GM12878 (cell line): Measurements from ENCODE around the gene CD48. TPM values are rescaled to one million over a fixed set of nuclear protein-coding genes. Genes with fewer than 3 reads are reported as not detected.

ENCODE experiments used
- ATAC-seq: fragments of 200-7000 bp; cut with Tn5 transposase; 3 replicates; pipeline ENCODE4 v1.9.1; 2020; ENCODE audit warnings: mild to moderate bottlenecking, moderate library complexity
- BruUV-seq: library from RNA; stranded (reverse); fragments of 400-500 nt; replicated peaks from 2 replicates; lab custom pipeline; 2021; lab: Mats Ljungman, UMichigan
- CTCF ChIA-PET: fragments of 300-600 bp; sonication (Branson Sonifier 250); formaldehyde crosslinking; extraction: SDS; loops from one replicate; lab custom pipeline; 2021; ENCODE audit warnings: inconsistent platforms; lab: Yijun Ruan, JAX
- POLR2A ChIA-PET: fragments of 350-600 bp; formaldehyde crosslinking; extraction: SDS; loops from one replicate; lab custom pipeline; 2021; ENCODE audit warnings: inconsistent platforms; lab: Charles Lee
- RAD21 ChIA-PET: fragments of 300-600 bp; sonication (Branson Sonifier 250); formaldehyde crosslinking; loops from one replicate; lab custom pipeline; 2023; ENCODE audit warnings: antibody characterized with exemption; ENCODE audit not compliant: unreplicated experiment; lab: Charles Lee
- SMC1A ChIA-PET: fragments of 300-600 bp; sonication (Branson Sonifier 250); formaldehyde crosslinking; loops from one replicate; lab custom pipeline; 2023; ENCODE audit not compliant: unreplicated experiment, uncharacterized antibody; lab: Charles Lee
- DNase-seq: peaks from one replicate; pipeline ENCODE4 v3.0.0-alpha.2; 2011; ENCODE audit warnings: low read depth, low spot score
- FAIRE-seq: peaks from 3 replicates; lab custom pipeline; 2011; peaks lifted over from hg19 to GRCh38; lab: Jason Lieb, UNC
- H2AFZ ChIP-seq: 2 replicates; pipeline ENCODE4 v1.6.0; 2011; ENCODE audit warnings: low read depth, low read length, control low read depth; ENCODE audit not compliant: control insufficient read depth
- H3K27ac ChIP-seq: 2 replicates; pipeline ENCODE4 v1.5.1; 2011; ENCODE audit warnings: control low read depth; ENCODE audit not compliant: control insufficient read depth, insufficient read depth
- H3K27me3 ChIP-seq, 2 experiments: replicated peaks in 1 of 2; 2 replicates each; pipeline versions ENCODE4 v1.6.0 to v1.6.1; 2011; ENCODE audit warnings: low read length in 1 of 2; ENCODE audit not compliant: control insufficient read depth in 2 of 2, insufficient read depth in 2 of 2
- H3K36me3 ChIP-seq, 2 experiments: 2 replicates each; pipeline ENCODE4 v1.5.1; 2011; ENCODE audit warnings: low read length in 1 of 2; ENCODE audit not compliant: control insufficient read depth in 2 of 2, insufficient read depth in 2 of 2
- H3K4me1 ChIP-seq: 2 replicates; pipeline ENCODE4 v1.6.1; 2011; ENCODE audit warnings: mild to moderate bottlenecking, low read length, moderate library complexity, mixed read lengths; ENCODE audit not compliant: control insufficient read depth, insufficient read depth
- H3K4me2 ChIP-seq: 2 replicates; pipeline ENCODE4 v1.6.0; 2011; ENCODE audit warnings: control low read depth; ENCODE audit not compliant: control insufficient read depth, insufficient read depth
- H3K4me3 ChIP-seq: fragments of 200-600 bp; sonication (generic); 2 replicates; pipeline ENCODE4 v1.5.1; 2016
- H3K79me2 ChIP-seq: 2 replicates; pipeline ENCODE4 v1.6.0; 2011; ENCODE audit warnings: low read length; ENCODE audit not compliant: control insufficient read depth, insufficient read depth
- H3K9ac ChIP-seq: 2 replicates; pipeline ENCODE4 v1.8.0; 2011; ENCODE audit warnings: low read length, control low read depth, mixed read lengths; ENCODE audit not compliant: control insufficient read depth, insufficient read depth
- H3K9me3 ChIP-seq: replicated peaks from 3 replicates; pipeline ENCODE4 v1.5.1; 2011; ENCODE audit warnings: mild to moderate bottlenecking, low read length; ENCODE audit not compliant: control insufficient read depth, insufficient read depth
- H4K20me1 ChIP-seq: 2 replicates; pipeline ENCODE4 v1.6.0; 2011; ENCODE audit not compliant: control insufficient read depth, insufficient read depth
- EED ChIP-seq: sonication (generic); IDR thresholded peaks from 2 replicates; pipeline ENCODE4 v1.6.1; 2016; ENCODE audit warnings: antibody characterized with exemption, low read depth
- KAT2A ChIP-seq: conservative IDR thresholded peaks from 2 replicates; pipeline ENCODE4 v1.6.1; 2011; ENCODE audit warnings: low read depth, low read length; ENCODE audit not compliant: control insufficient read depth
- MTA2 ChIP-seq: fragments of 450-650 bp; IDR thresholded peaks from 2 replicates; pipeline ENCODE4 v1.6.1; 2016; ENCODE audit warnings: low read depth, mild to moderate bottlenecking, moderate library complexity
- SIX5 ChIP-seq: IDR thresholded peaks from 2 replicates; pipeline ENCODE4 v1.6.1; 2011; ENCODE audit warnings: mild to moderate bottlenecking, low read depth, low read length, moderate library complexity; ENCODE audit not compliant: severe bottlenecking
- SMC3 ChIP-seq: IDR thresholded peaks from 2 replicates; pipeline ENCODE4 v1.6.1; 2011; ENCODE audit warnings: low read length, improper control_type of control experiment, borderline replicate concordance
- ZSCAN29 ChIP-seq: fragments of 450-650 bp; IDR thresholded peaks from 2 replicates; pipeline ENCODE4 v1.6.1; 2017; ENCODE audit warnings: mild to moderate bottlenecking, moderate library complexity
- WGBS: methylation state at CpG from one replicate; pipeline ENCODE4 v1.1.6; 2016; ENCODE audit warnings: low lambda C conversion rate; ENCODE audit not compliant: insufficient replicate concordance, insufficient coverage; ENCODE audit errors: missing lambda C conversion rate; 5-methylcytosine and 5-hydroxymethylcytosine counted together
- in situ Hi-C: fragments of 300-500 bp; cut with MboI; formaldehyde crosslinking; loops from 9 replicates; pipeline ENCODE4 v1.14.3; 2018; ENCODE audit warnings: mixed read lengths
- intact Hi-C: fragments of 100-400 bp; cut with micrococcal nuclease; formaldehyde crosslinking; loops from one replicate; pipeline ENCODE4 v1.14.2; 2022; ENCODE audit not compliant: unreplicated experiment
- polyA plus RNA-seq, 11 experiments: library from polyadenylated mRNA; depleted of rRNA in 4 of 11; unstranded in 6 of 11; stranded (reverse) in 5 of 11; fragments of >200 nt; fragmentation: Nextera tagmentation in 4 of 11; fragmentation: Illumina TruSeq in 1 of 11; extraction: Ambion mirVana in 4 of 11; extraction: Trizol in 1 of 11; gene quantifications; 1 replicate in 1 of 11; 2 replicates in 10 of 11; pipeline versions ENCODE4 v1.2.1 to v1.2.3, GENCODE V29; 2011 to 2016; ENCODE audit warnings: inconsistent platforms in 2 of 11, missing spikeins in 2 of 11, low read depth in 1 of 11
- total RNA-seq, 4 experiments: library from RNA; depleted of rRNA in 3 of 4; stranded (reverse); fragments of >200 nt in 3 of 4; fragmentation: Illumina TruSeq in 1 of 4; extraction: Trizol in 1 of 4; gene quantifications; 2 replicates each; pipeline versions ENCODE4 v1.2.1 to v1.2.3, GENCODE V29; 2013 to 2021
- TF ChIP-seq, protein P1 (sequence below): fragments of 450-650 bp; IDR thresholded peaks from 2 replicates; pipeline ENCODE4 v1.6.1; 2016; ENCODE audit warnings: mild to moderate bottlenecking
- TF ChIP-seq, protein P2 (sequence below): fragments of 450-650 bp; conservative IDR thresholded peaks from 2 replicates; pipeline ENCODE4 v1.6.1; 2017; ENCODE audit warnings: mild to moderate bottlenecking, moderate library complexity

CD48 gene
- total and polyA plus RNA-seq, 10 of the 15 experiments (the other 5 are each of a cell fraction or from before 2014, with no cell fraction given): 302 to 1,315 (median 430) TPM

DNA sequence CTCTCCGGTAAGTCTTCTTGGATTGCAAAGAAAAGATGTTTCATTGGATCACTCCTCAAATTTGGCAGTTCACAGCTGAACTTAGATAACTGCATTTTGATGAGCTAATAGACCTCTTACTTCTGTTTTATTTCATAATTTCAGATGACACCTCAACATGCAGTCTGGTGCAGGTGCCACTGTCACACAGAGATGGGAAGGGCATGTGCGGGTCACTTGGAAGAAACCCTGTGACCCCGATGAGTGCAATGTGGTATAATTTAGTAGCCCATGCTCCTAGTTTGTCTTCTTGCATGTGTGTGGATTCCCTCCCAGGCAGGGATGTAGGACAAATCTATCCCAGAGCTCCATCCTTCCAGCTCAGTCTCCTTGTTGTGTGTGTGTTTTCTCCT lies 64.3 kb downstream of the CD48 start:
- Histone ChIP-seq H3K4me3 (peak overlapping the region; percentile 95), H3K9ac (peak overlapping the region; percentile 99), H3K79me2 (peaks cover 99% of the 10 kb centered on the region), H3K27ac (peak overlapping the region; percentile 95), H3K36me3 (peaks cover 0 to 15% of the 10 kb centered on the region in 2 experiments; a peak in 2 of 4 replicates), H4K20me1 (no peaks in the 10 kb centered on the region), H3K27me3 (no peaks in the 10 kb centered on the region), H3K4me2 (peak overlapping the region; percentile 96), H3K4me1 (peaks cover 20% of the 10 kb centered on the region), H2AFZ (peak overlapping the region; percentile 47), H3K9me3 (no peaks in the 10 kb centered on the region; the same call in 2 of the 3 replicates)
- ChIA-PET RAD21 (interaction anchor here (1.0 to 10.9 kb wide), 23 partner anchors 8 to 219 kb away, joined by 3 to 194 read pairs (median 5); partner anchors contain the start of genes CD48 and SLAMF7), CTCF (interaction anchor here (0.7 to 3.7 kb wide), 13 partner anchors 15 to 423 kb away, joined by 3 to 50 read pairs (median 4); no protein-coding TSS in a partner anchor), SMC1A (interaction anchor here (0.7 to 12.3 kb wide), 16 partner anchors 8 to 218 kb away, joined by 3 to 259 read pairs (median 7); partner anchors contain the start of gene CD48), POLR2A (interaction anchor here (0.6 to 7.6 kb wide), 21 partner anchors 9 to 217 kb away, joined by 3 to 68 read pairs (median 6); partner anchors contain the start of gene CD48)
- 4% methylated on average over 3 of the region's 3 CpGs for WGBS
- TF ChIP-seq, protein P1, sequence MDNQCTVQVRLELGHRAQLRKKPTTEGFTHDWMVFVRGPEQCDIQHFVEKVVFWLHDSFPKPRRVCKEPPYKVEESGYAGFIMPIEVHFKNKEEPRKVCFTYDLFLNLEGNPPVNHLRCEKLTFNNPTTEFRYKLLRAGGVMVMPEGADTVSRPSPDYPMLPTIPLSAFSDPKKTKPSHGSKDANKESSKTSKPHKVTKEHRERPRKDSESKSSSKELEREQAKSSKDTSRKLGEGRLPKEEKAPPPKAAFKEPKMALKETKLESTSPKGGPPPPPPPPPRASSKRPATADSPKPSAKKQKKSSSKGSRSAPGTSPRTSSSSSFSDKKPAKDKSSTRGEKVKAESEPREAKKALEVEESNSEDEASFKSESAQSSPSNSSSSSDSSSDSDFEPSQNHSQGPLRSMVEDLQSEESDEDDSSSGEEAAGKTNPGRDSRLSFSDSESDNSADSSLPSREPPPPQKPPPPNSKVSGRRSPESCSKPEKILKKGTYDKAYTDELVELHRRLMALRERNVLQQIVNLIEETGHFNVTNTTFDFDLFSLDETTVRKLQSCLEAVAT: no peak
- TF ChIP-seq KAT2A (no peak), EED (peak; percentile 4; the same call in 1 of the 2 replicates), SMC3 (0 out of 2 replicates have a peak, but pooled peaks have one; percentile 1), SIX5 (no peak), MTA2 (no peak), ZSCAN29 (0 out of 2 replicates have a peak, but pooled peaks have one; percentile 45)
- TF ChIP-seq, protein P2, sequence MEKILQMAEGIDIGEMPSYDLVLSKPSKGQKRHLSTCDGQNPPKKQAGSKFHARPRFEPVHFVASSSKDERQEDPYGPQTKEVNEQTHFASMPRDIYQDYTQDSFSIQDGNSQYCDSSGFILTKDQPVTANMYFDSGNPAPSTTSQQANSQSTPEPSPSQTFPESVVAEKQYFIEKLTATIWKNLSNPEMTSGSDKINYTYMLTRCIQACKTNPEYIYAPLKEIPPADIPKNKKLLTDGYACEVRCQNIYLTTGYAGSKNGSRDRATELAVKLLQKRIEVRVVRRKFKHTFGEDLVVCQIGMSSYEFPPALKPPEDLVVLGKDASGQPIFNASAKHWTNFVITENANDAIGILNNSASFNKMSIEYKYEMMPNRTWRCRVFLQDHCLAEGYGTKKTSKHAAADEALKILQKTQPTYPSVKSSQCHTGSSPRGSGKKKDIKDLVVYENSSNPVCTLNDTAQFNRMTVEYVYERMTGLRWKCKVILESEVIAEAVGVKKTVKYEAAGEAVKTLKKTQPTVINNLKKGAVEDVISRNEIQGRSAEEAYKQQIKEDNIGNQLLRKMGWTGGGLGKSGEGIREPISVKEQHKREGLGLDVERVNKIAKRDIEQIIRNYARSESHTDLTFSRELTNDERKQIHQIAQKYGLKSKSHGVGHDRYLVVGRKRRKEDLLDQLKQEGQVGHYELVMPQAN: peak; percentile 64
- in situ Hi-C loops (no loop called here), intact Hi-C loops (loop anchor here (1.0 to 5.0 kb wide), 4 partner anchors 17 to 60 kb away; no protein-coding TSS in a partner anchor)
- FAIRE-seq (no peak), ATAC-seq (peak; percentile 8), DNase-seq (no peak)
- TSS peak; percentile 84 for BruUV-seq
